BE2C (cell line): ENCODE results near the gene MSL1.
A peak's percentile ranks its signal among the peaks of the same experiment; 100 is the strongest.

Experiments
- DNase-seq: peaks from one replicate; pipeline ENCODE4 v3.0.0-alpha.2; 2020
- H3K27me3 ChIP-seq: fragments of 250-450 bp; sonication (Bioruptor Pico); 2 replicates; pipeline ENCODE4 v1.5.1; 2020; ENCODE audit warnings: mild to moderate bottlenecking
- H3K36me3 ChIP-seq: fragments of 250-450 bp; sonication (Bioruptor Pico); 2 replicates; pipeline ENCODE4 v1.5.1; 2020; ENCODE audit warnings: mild to moderate bottlenecking
- H3K4me1 ChIP-seq: fragments of 250-450 bp; sonication (Bioruptor Pico); 2 replicates; pipeline ENCODE4 v1.5.1; 2020
- H3K4me3 ChIP-seq: 2 replicates; pipeline ENCODE4 v1.5.1; 2011; ENCODE audit warnings: low read depth, low read length
- H3K9me3 ChIP-seq: fragments of 250-450 bp; sonication (Bioruptor Pico); 2 replicates; pipeline ENCODE4 v1.5.1; 2020
- CTCF ChIP-seq: IDR thresholded peaks from 2 replicates; pipeline ENCODE4 v1.5.1; 2012; ENCODE audit warnings: mild to moderate bottlenecking, low read depth, low read length

MSL1 gene

DNA sequence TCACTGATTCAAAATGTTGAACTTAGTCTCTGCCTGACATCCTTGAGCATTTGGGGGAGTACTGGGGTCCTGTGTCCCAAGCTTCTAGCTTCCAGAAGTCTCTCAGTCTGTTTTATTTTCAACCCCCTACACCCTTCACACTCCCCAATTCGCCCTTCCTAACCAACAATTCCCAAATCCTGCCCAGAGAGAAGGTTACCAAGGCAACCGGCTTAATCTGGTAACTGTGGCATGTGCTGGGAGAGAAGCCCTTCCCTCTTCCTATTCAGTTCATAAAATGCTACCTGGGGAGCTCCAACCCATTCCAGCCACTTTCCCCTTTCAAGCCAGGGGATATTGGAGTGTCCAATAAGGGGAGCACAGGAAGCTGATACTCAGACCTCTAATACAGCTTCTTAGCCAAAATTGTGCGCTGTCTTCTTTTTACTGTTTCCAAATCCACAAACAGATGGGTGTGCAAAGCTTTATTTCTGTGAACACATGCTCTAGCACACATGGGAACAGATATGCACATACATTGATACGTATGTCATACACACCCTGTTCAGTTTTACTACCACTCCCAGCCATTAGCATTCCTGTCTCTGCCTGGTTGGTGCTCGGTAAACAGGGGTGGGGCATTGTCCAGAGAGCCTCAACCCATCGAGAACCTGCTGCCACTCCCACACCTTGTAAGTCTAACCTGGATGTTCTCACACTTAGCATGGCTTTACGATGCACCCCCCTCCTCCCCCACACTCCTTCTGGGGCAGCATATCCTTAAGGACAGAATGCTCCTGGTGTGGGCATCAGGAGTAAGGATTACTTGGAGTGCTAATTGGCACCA is 54.4 kb downstream of the MSL1 start:
- Histone ChIP-seq H3K9me3 (no peaks in the 10 kb centered on the region), H3K4me1 (peaks cover 4% of the 10 kb centered on the region; the same call in 1 of the 2 replicates), H3K36me3 (peaks cover 24% of the 10 kb centered on the region), H3K4me3 (no peak overlapping the region), H3K27me3 (no peaks in the 10 kb centered on the region)
- no peak for DNase-seq
- no peak for TF ChIP-seq CTCF

DNA sequence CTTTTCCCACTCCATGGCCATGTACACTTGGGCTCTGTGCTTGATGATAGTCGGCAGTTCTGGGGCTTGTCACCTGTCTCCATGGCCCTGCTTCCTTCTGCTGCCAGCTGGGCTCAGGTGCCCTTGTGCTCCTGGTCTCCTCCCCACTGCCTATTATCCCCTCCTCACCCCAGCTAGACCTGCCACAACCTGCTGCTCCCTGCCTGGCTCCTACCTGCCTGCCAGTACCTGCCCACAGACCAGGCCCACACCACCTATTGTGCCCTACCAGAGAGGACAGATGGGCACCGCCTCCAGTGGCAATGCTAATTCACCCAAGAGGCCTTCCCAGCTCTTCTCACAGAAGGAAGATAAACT is 55.0 kb downstream of the MSL1 start:
- Histone ChIP-seq H3K4me3 (no peak overlapping the region), H3K9me3 (no peaks in the 10 kb centered on the region), H3K27me3 (no peaks in the 10 kb centered on the region), H3K36me3 (peaks cover 18% of the 10 kb centered on the region), H3K4me1 (peaks cover 4% of the 10 kb centered on the region; the same call in 1 of the 2 replicates)
- DNase-seq, result no peak
- no peak for TF ChIP-seq CTCF

GRCh38 chr17:40177275-40177874 is 55.6 kb downstream of the MSL1 start, which contains the start of gene RAPGEFL1:
RAPGEFL1 (plus strand) TSS chr17:40177470; CDS start chr17:40177862, 392 bp downstream.
- H3K4me1 ChIP-seq, result peaks cover 4% of the 10 kb centered on the region; the same call in 1 of the 2 replicates
- H3K27me3 ChIP-seq, result no peaks in the 10 kb centered on the region
- DNase-seq, result peak; percentile 88
- no peak for TF ChIP-seq CTCF
- H3K9me3 ChIP-seq, result no peaks in the 10 kb centered on the region
- H3K4me3 ChIP-seq, result peak within 1 kb of the TSS; percentile 60
- H3K36me3 ChIP-seq, result peaks cover 11% of the 10 kb centered on the region

- Histone ChIP-seq H3K36me3 (peaks cover 10% of the 10 kb centered on the region), H3K4me3 (no peak overlapping the region), H3K9me3 (no peaks in the 10 kb centered on the region), H3K4me1 (peaks cover 4% of the 10 kb centered on the region; the same call in 1 of the 2 replicates), H3K27me3 (no peaks in the 10 kb centered on the region)
- TF ChIP-seq CTCF, result no peak
- no peak for DNase-seq
Observed at GRCh38 chr17:40178021-40178601, 56.3 kb downstream of the MSL1 start.

- DNase-seq, result no peak
- no peaks in the 10 kb centered on the region for H3K27me3 ChIP-seq
- H3K4me1 ChIP-seq, result peaks cover 4% of the 10 kb centered on the region; the same call in 1 of the 2 replicates
- H3K9me3 ChIP-seq, result no peaks in the 10 kb centered on the region
- H3K4me3 ChIP-seq, result no peak overlapping the region
- H3K36me3 ChIP-seq, result peaks cover 10% of the 10 kb centered on the region
- no peak for TF ChIP-seq CTCF
Observed at GRCh38 chr17:40178660-40179059, 56.9 kb downstream of the MSL1 start.
